Mammary epithelial cell (primary cell): ENCODE results near the gene SFMBT2.

Experiments
- CTCF ChIP-seq, 2 donors: IDR thresholded peaks in 1 of 2; conservative IDR thresholded peaks in 1 of 2; 2 replicates each; pipeline ENCODE4 v1.5.1; 2011 to 2012; ENCODE audit warnings: inconsistent platforms in 2 of 2, low read length in 2 of 2, mild to moderate bottlenecking in 2 of 2, control low read depth in 1 of 2, low read depth in 1 of 2; ENCODE audit not compliant: insufficient read depth in 1 of 2; ENCODE audit errors: extremely low read depth in 1 of 2
- EZH2 ChIP-seq: IDR thresholded peaks from 2 replicates; pipeline ENCODE4 v1.6.1; 2012; ENCODE audit warnings: low read length, inconsistent platforms, borderline replicate concordance

- no peak for TF ChIP-seq CTCF (conservative IDR thresholded peaks at IDR 0.05 in 1 of 2, IDR thresholded peaks at IDR 0.05 in 1 of 2; ENCODE audit: extremely low read depth in 1 of 2, insufficient read depth in 1 of 2, low read depth in 1 of 2, low read length in 2 of 2)
- TF ChIP-seq EZH2 = no peak
Measured at GRCh38 chr10:7320072-7320471, 90.8 kb downstream of the SFMBT2 start.
